HG03095 (cell line): ENCODE results near the gene SLC30A1.
A peak's percentile ranks its signal among the peaks of the same experiment; 100 is the strongest.
"Not testable (repeated sequence)": the region's sequence is repeated elsewhere in the genome, so short reads cannot be mapped to it uniquely, and the experiment has no call there.

Experiments used
- ATAC-seq: cut with Tn5 transposase; IDR thresholded peaks from one replicate; pipeline ENCODE4 v1.9.1; 2021; ENCODE audit warnings: moderate library complexity; ENCODE audit not compliant: unreplicated experiment

The SLC30A1 gene

GRCh38 chr1:211549092-211549711 is 29.8 kb downstream of the SLC30A1 start:
- no peak for ATAC-seq

- no peak for ATAC-seq
Measured at GRCh38 chr1:211548321-211549091, 30.5 kb downstream of the SLC30A1 start.

GRCh38 chr1:211547710-211548109 is 31.3 kb downstream of the SLC30A1 start:
- ATAC-seq = no peak

GRCh38 chr1:211546543-211546942 is 32.4 kb downstream of the SLC30A1 start:
- no peak for ATAC-seq

GRCh38 chr1:211543025-211543424 is 35.9 kb downstream of the SLC30A1 start:
- no peak for ATAC-seq

GRCh38 chr1:211541720-211542477 is 37.1 kb downstream of the SLC30A1 start:
- ATAC-seq = no peak

GRCh38 chr1:211541278-211541677 is 37.7 kb downstream of the SLC30A1 start:
- no peak for ATAC-seq

GRCh38 chr1:211540824-211541223 is 38.1 kb downstream of the SLC30A1 start:
- not testable (repeated sequence) for ATAC-seq

GRCh38 chr1:211538287-211538686 is 40.7 kb downstream of the SLC30A1 start:
- ATAC-seq = no peak

GRCh38 chr1:211537253-211537652 is 41.7 kb downstream of the SLC30A1 start:
- ATAC-seq = no peak

- ATAC-seq = no peak
Measured at GRCh38 chr1:211536606-211537005, 42.4 kb downstream of the SLC30A1 start.

GRCh38 chr1:211535346-211535745 is 43.6 kb downstream of the SLC30A1 start:
- ATAC-seq = no peak

- no peak for ATAC-seq
Measured at GRCh38 chr1:211534545-211535291, 44.2 kb downstream of the SLC30A1 start.

GRCh38 chr1:211532088-211532444 is 46.9 kb downstream of the SLC30A1 start:
- no peak for ATAC-seq

GRCh38 chr1:211531194-211532087 is 47.5 kb downstream of the SLC30A1 start:
- ATAC-seq = no peak

GRCh38 chr1:211530102-211530501 is 48.9 kb downstream of the SLC30A1 start:
- ATAC-seq = no peak

GRCh38 chr1:211529453-211529852 is 49.5 kb downstream of the SLC30A1 start:
- ATAC-seq = no peak

- no peak for ATAC-seq
Measured at GRCh38 chr1:211529011-211529410, 50.0 kb downstream of the SLC30A1 start.

GRCh38 chr1:211527888-211528287 is 51.1 kb downstream of the SLC30A1 start:
- ATAC-seq = no peak

- peak; percentile 64 for ATAC-seq
Measured at GRCh38 chr1:211527006-211527405, 52.0 kb downstream of the SLC30A1 start.
